Uterus (tissue), 4 donors: ENCODE results near the gene INSIG1. TPM values are rescaled to one million over a fixed set of nuclear protein-coding genes. Genes with fewer than 3 reads are reported as not detected.

Experiments used
- DNase-seq, 2 donors: peaks; one replicate each; pipeline ENCODE4 v3.0.0-alpha.2; 2019 to 2020
- H3K27ac ChIP-seq, 2 donors: fragments of 200-600 bp; sonication (generic); 1 replicate in 1 of 2; 2 replicates in 1 of 2; pipeline ENCODE4 v1.5.1; 2016 to 2018
- H3K27me3 ChIP-seq, 2 donors: fragments of 200-600 bp; sonication (generic); one replicate each; pipeline ENCODE4 v1.5.1; 2018 to 2019; ENCODE audit warnings: control low read depth in 1 of 2
- H3K36me3 ChIP-seq, 2 donors: fragments of 200-600 bp; sonication (generic); one replicate each; pipeline ENCODE4 v1.5.1; 2019; ENCODE audit warnings: control low read depth in 1 of 2
- H3K4me1 ChIP-seq, 2 donors: fragments of 200-600 bp; sonication (generic); one replicate each; pipeline ENCODE4 v1.5.1; 2018 to 2019; ENCODE audit warnings: control low read depth in 1 of 2
- H3K4me3 ChIP-seq, 2 donors: fragments of 200-600 bp; sonication (generic); 1 replicate in 1 of 2; 2 replicates in 1 of 2; pipeline ENCODE4 v1.5.1; 2018 to 2019; ENCODE audit warnings: mild to moderate bottlenecking in 1 of 2
- H3K9me3 ChIP-seq, 2 donors: fragments of 200-600 bp; sonication (generic); one replicate each; pipeline ENCODE4 v1.5.1; 2019; ENCODE audit warnings: control low read depth in 1 of 2
- POLR2A ChIP-seq, 2 donors: fragments of 450-650 bp; IDR thresholded peaks; one replicate each; pipeline ENCODE4 v1.6.1; 2016; ENCODE audit warnings: antibody characterized with exemption in 2 of 2, mild to moderate bottlenecking in 1 of 2, moderate library complexity in 1 of 2
- intact Hi-C: fragments of 100-400 bp; cut with DNase I; formaldehyde crosslinking; loops from one replicate; pipeline ENCODE4 v1.15.1; 2023; ENCODE audit warnings: low total_unique reads
- total RNA-seq, 4 donors: library from RNA; depleted of rRNA in 3 of 4; stranded (reverse); fragments of >200 nt in 3 of 4; gene quantifications; one replicate each; pipeline versions ENCODE4 v1.1.0 to v1.2.4, GENCODE V29; 2014 to 2023
- TF ChIP-seq, protein P1 (sequence below), 4 experiments: fragments of 200-600 bp in 2 of 4; fragments of 450-650 bp in 2 of 4; sonication (generic) in 2 of 4; IDR thresholded peaks; one replicate each; pipeline ENCODE4 v1.5.1; 2016 to 2019; ENCODE audit warnings: antibody characterized with exemption in 4 of 4, mild to moderate bottlenecking in 2 of 4, moderate library complexity in 1 of 4
- donor health status: DM: yes; HTN: yes; CAD: no.

INSIG1 gene
- total RNA-seq, 4 donors from 2014 or later, result 11.0 to 46.6 (median 22.0) TPM

DNA sequence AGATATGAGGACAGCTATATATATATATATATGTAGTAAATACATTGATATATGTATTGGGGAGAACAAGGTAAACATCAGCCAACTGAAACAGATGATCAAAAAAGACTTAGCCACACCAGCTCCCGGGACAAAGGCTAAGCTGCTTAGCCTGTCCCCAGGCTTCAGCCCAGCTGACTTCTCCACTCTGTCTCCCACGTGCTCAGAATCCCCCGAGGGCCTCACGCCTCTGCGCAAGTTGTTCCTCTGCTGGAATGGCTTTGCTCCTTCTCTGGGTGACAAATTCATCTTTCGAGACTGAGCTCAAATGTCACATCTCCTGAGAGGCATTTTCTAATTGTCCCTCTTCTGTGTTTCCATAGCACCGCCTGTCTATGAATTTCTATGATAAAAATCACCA is 8.6 kb upstream of the INSIG1 start:
- Histone ChIP-seq H3K27me3 (no peaks in the 10 kb centered on the region), H3K9me3 (no peaks in the 10 kb centered on the region), H3K4me3 (no peak overlapping the region), H3K4me1 (no peaks in the 10 kb centered on the region), H3K27ac (no peak overlapping the region), H3K36me3 (no peaks in the 10 kb centered on the region)
- no peak for DNase-seq
- intact Hi-C loops, result no loop called here
- TF ChIP-seq, protein P1, sequence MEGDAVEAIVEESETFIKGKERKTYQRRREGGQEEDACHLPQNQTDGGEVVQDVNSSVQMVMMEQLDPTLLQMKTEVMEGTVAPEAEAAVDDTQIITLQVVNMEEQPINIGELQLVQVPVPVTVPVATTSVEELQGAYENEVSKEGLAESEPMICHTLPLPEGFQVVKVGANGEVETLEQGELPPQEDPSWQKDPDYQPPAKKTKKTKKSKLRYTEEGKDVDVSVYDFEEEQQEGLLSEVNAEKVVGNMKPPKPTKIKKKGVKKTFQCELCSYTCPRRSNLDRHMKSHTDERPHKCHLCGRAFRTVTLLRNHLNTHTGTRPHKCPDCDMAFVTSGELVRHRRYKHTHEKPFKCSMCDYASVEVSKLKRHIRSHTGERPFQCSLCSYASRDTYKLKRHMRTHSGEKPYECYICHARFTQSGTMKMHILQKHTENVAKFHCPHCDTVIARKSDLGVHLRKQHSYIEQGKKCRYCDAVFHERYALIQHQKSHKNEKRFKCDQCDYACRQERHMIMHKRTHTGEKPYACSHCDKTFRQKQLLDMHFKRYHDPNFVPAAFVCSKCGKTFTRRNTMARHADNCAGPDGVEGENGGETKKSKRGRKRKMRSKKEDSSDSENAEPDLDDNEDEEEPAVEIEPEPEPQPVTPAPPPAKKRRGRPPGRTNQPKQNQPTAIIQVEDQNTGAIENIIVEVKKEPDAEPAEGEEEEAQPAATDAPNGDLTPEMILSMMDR (IDR thresholded peaks at IDR 0.05), result no peak
- no peak for TF ChIP-seq POLR2A (IDR thresholded peaks at IDR 0.05)

DNA sequence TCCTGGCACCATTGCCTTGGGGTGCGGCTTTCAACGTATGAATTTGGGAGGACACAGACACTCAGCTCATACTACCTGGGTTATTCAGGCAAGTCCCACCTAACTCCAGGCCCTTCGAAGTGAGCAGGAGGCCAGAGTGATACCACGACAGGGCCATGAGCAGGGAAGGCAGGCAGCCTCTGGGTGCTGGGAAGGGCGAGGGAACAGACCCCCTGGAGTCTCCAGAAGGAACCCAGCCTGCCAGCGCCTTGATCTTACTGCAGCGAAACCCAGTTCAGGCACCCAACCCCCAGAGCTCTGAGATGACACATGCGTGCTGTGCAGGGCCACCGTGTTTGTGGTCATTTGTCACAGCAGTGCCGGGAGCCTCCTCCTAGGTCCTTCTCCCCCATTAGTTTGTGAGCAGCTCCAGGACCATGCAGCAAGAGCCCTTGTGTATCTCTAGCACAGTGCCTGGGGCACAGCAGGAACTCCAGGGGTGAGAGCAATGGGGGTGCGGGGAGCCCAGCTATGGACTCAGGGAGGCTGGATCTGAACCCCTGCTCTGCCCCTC is 7.7 kb upstream of the INSIG1 start:
- Histone ChIP-seq H3K27ac (no peak overlapping the region), H3K9me3 (no peaks in the 10 kb centered on the region), H3K27me3 (no peaks in the 10 kb centered on the region), H3K36me3 (no peaks in the 10 kb centered on the region), H3K4me1 (no peaks in the 10 kb centered on the region), H3K4me3 (no peak overlapping the region)
- DNase-seq, result no peak
- intact Hi-C loops, result no loop called here
- TF ChIP-seq POLR2A (IDR thresholded peaks at IDR 0.05), result no peak
- TF ChIP-seq, protein P1 (IDR thresholded peaks at IDR 0.05), result no peak

DNA sequence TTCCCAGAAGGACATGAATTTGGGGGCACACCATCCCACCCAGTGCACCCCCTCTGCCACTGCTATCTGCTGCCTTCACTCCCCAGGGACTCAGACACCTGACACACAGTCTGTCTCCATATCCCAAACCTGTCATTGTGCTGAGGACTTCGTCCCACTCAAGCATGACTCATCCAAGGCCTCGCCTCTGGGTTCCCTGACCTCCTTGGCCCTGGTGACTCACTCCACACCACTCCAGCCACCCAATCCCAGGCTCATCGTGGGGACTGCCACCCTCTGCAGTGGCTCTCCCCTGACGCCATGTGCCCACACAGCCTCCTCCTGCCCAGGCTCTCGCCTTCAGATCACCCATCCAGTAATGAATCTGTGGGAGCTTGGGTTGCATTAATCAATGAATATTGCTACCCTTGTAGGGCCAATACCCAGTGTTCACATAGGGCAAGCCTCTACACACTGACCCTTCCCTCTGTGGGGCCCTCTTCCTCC is 6.6 kb upstream of the INSIG1 start:
- intact Hi-C loops, result no loop called here
- no peak for DNase-seq
- Histone ChIP-seq H3K27me3 (no peaks in the 10 kb centered on the region), H3K27ac (no peak overlapping the region), H3K9me3 (no peaks in the 10 kb centered on the region), H3K36me3 (no peaks in the 10 kb centered on the region), H3K4me3 (no peak overlapping the region), H3K4me1 (no peaks in the 10 kb centered on the region)
- TF ChIP-seq, protein P1 (IDR thresholded peaks at IDR 0.05), result no peak
- TF ChIP-seq POLR2A (IDR thresholded peaks at IDR 0.05), result no peak

DNA sequence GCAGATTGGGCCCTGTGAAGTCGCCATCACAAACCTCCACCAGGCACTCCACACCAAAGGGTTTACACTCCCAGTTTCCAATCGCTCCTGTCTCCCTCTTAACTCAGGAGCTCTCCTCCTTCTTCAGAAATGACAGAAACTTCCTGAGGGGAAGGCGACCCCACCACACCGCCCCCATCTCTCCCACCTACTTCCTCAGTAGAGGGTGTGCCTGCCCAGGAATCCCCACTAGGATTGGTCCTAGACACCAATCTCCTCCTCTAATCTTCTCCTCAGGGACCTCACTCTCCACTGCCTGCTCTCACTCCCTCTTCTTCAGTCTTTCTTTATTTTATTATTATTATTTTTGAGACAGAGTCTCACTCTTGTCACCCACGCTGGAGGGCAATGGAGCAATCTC is 5.9 kb upstream of the INSIG1 start:
- Histone ChIP-seq H3K27ac (no peak overlapping the region), H3K9me3 (no peaks in the 10 kb centered on the region), H3K36me3 (no peaks in the 10 kb centered on the region), H3K4me1 (no peaks in the 10 kb centered on the region), H3K4me3 (no peak overlapping the region), H3K27me3 (no peaks in the 10 kb centered on the region)
- no peak for DNase-seq
- TF ChIP-seq, protein P1 (IDR thresholded peaks at IDR 0.05), result no peak
- no peak for TF ChIP-seq POLR2A (IDR thresholded peaks at IDR 0.05)
- intact Hi-C loops, result no loop called here

DNA sequence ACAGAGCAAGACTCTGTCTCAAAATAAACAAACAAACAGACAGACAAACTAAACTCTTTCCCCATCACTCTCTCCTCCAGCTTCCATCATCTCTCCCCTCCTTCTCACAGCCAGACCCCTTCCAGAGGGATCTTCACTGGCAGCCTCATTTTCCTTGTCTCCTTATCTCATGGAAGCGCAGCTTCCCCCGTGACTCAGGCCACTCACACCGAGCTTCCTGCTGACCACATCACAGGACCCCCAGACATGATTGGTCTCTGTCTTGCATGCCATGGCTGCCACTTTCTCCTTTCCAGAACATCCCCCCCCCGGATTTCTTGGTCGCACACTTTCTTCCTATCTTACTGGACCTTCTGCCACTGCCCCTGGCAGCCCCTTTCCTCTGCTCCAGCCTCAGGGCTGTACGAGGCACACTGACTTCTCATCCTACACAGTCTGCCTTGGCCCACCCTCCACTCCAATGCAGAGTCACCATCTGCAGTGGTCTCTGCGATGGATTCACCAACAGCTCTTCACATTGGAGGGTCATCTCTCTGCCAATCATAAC is 4.9 kb upstream of the INSIG1 start:
- Histone ChIP-seq H3K4me3 (no peak overlapping the region), H3K27ac (no peak overlapping the region), H3K36me3 (no peaks in the 10 kb centered on the region), H3K9me3 (no peaks in the 10 kb centered on the region), H3K4me1 (no peaks in the 10 kb centered on the region), H3K27me3 (no peaks in the 10 kb centered on the region)
- TF ChIP-seq POLR2A (IDR thresholded peaks at IDR 0.05), result no peak
- TF ChIP-seq, protein P1 (IDR thresholded peaks at IDR 0.05), result no peak
- intact Hi-C loops, result no loop called here
- no peak for DNase-seq
